Smooth muscle cell (in vitro differentiated cells): ENCODE data around the gene NSRP1. TPM values are rescaled to one million over a fixed set of nuclear protein-coding genes. Genes with fewer than 3 reads are reported as not detected.

Experiments used
- DNase-seq: peaks from one replicate; lab custom pipeline; 2025; ENCODE audit not compliant: unreplicated experiment; lab: John Stamatoyannopoulos, UW
- H2AFZ ChIP-seq: fragments of 200-600 bp; sonication (generic); 2 replicates; pipeline ENCODE4 v1.6.0; 2016; ENCODE audit warnings: antibody characterized with exemption, low read depth, mild to moderate bottlenecking
- H3F3A ChIP-seq: fragments of 200-600 bp; sonication (generic); 2 replicates; pipeline ENCODE4 v1.6.0; 2017; ENCODE audit warnings: antibody characterized with exemption, low read depth
- H3K27ac ChIP-seq: fragments of 200-600 bp; sonication (generic); 2 replicates; pipeline ENCODE4 v1.5.1; 2016; ENCODE audit warnings: low read depth, mild to moderate bottlenecking
- H3K27me3 ChIP-seq: fragments of 200-600 bp; sonication (generic); 2 replicates; pipeline ENCODE4 v1.6.1; 2016; ENCODE audit warnings: low read depth, mild to moderate bottlenecking
- H3K36me3 ChIP-seq: fragments of 200-600 bp; sonication (generic); 2 replicates; pipeline ENCODE4 v1.5.1; 2016; ENCODE audit warnings: low read depth
- H3K4me1 ChIP-seq: fragments of 200-600 bp; sonication (generic); 2 replicates; pipeline ENCODE4 v1.5.1; 2016; ENCODE audit warnings: low read depth
- H3K4me2 ChIP-seq: fragments of 200-600 bp; sonication (generic); 2 replicates; pipeline ENCODE4 v1.6.0; 2016; ENCODE audit warnings: mild to moderate bottlenecking
- H3K4me3 ChIP-seq: fragments of 200-600 bp; sonication (generic); 2 replicates; pipeline ENCODE4 v1.5.1; 2016; ENCODE audit warnings: mild to moderate bottlenecking
- H3K79me2 ChIP-seq: fragments of 200-600 bp; sonication (generic); 2 replicates; pipeline ENCODE4 v1.6.0; 2016; ENCODE audit warnings: low read depth, mild to moderate bottlenecking
- H3K9ac ChIP-seq: fragments of 200-600 bp; sonication (generic); 2 replicates; pipeline ENCODE4 v1.6.0; 2016; ENCODE audit warnings: low read depth
- H3K9me3 ChIP-seq: fragments of 200-600 bp; sonication (generic); replicated peaks from 2 replicates; pipeline ENCODE4 v1.5.1; 2016; ENCODE audit warnings: low read depth
- H4K20me1 ChIP-seq: fragments of 200-600 bp; sonication (generic); 2 replicates; pipeline ENCODE4 v1.6.0; 2016; ENCODE audit warnings: low read depth
- CTCF ChIP-seq: fragments of 200-600 bp; sonication (generic); IDR thresholded peaks from 2 replicates; pipeline ENCODE4 v1.5.1; 2017; ENCODE audit warnings: borderline replicate concordance, mild to moderate bottlenecking, antibody characterized with exemption; ENCODE audit not compliant: insufficient read depth, poor library complexity, severe bottlenecking
- WGBS: methylation state at CpG from one replicate; pipeline ENCODE4 v1.1.7; 2016; ENCODE audit warnings: low lambda C conversion rate; 5-methylcytosine and 5-hydroxymethylcytosine counted together
- polyA plus RNA-seq: library from polyadenylated mRNA; unstranded; fragments of >200 nt; fragmentation: Nextera tagmentation; extraction: Ambion mirVana; gene quantifications from 2 replicates; pipeline ENCODE4 v1.2.1, GENCODE V29; 2016
- total RNA-seq: library from RNA; depleted of rRNA; stranded (reverse); fragments of >200 nt; gene quantifications from 2 replicates; pipeline ENCODE4 v1.2.3, GENCODE V29; 2014

The NSRP1 gene
- total and polyA plus RNA-seq, 2 experiments from 2014 or later: 4.9 to 31.4 TPM

GRCh38 chr17:30165960-30166359, 49.3 kb downstream of the NSRP1 start:
- Histone ChIP-seq H3K27me3 (no peaks in the 10 kb centered on the region), H3K4me2 (no peak overlapping the region), H2AFZ (no peak overlapping the region), H3K4me1 (no peaks in the 10 kb centered on the region), H4K20me1 (peaks cover 91% of the 10 kb centered on the region), H3K9ac (no peak overlapping the region), H3K4me3 (no peak overlapping the region), H3K9me3 (no peaks in the 10 kb centered on the region), H3K79me2 (peaks cover 67% of the 10 kb centered on the region), H3F3A (no peaks in the 10 kb centered on the region), H3K27ac (no peak overlapping the region), H3K36me3 (peaks cover 7% of the 10 kb centered on the region)
- DNase-seq: no peak
- no peak for TF ChIP-seq CTCF
- 95% methylated on average over 1 of the region's 1 CpG for WGBS

GRCh38 chr17:30170415-30170987, 53.9 kb downstream of the NSRP1 start:
- Histone ChIP-seq H3K9ac (no peak overlapping the region), H4K20me1 (peaks cover 77% of the 10 kb centered on the region), H3K27ac (no peak overlapping the region), H3K36me3 (peaks cover 12% of the 10 kb centered on the region), H3K4me1 (no peaks in the 10 kb centered on the region), H3K79me2 (peaks cover 49% of the 10 kb centered on the region), H3K4me3 (no peak overlapping the region), H3K27me3 (no peaks in the 10 kb centered on the region), H3K9me3 (no peaks in the 10 kb centered on the region), H2AFZ (no peak overlapping the region), H3F3A (no peaks in the 10 kb centered on the region), H3K4me2 (no peak overlapping the region)
- no peak for DNase-seq
- TF ChIP-seq CTCF: no peak

- Histone ChIP-seq H3K36me3 (peaks cover 12% of the 10 kb centered on the region), H3K27ac (no peak overlapping the region), H3K9me3 (no peaks in the 10 kb centered on the region), H4K20me1 (peaks cover 64% of the 10 kb centered on the region), H3K4me2 (no peak overlapping the region), H3F3A (no peaks in the 10 kb centered on the region), H3K79me2 (peaks cover 46% of the 10 kb centered on the region), H3K27me3 (no peaks in the 10 kb centered on the region), H2AFZ (no peak overlapping the region), H3K9ac (no peak overlapping the region), H3K4me1 (no peaks in the 10 kb centered on the region), H3K4me3 (no peak overlapping the region)
- no peak for TF ChIP-seq CTCF
- DNase-seq: no peak
- WGBS: 100% methylated on average over 1 of the region's 1 CpG
Measured at GRCh38 chr17:30172560-30172959, 55.9 kb downstream of the NSRP1 start.

GRCh38 chr17:30173649-30174048, 57.0 kb downstream of the NSRP1 start:
- Histone ChIP-seq H3F3A (no peaks in the 10 kb centered on the region), H3K36me3 (peaks cover 12% of the 10 kb centered on the region), H3K4me1 (no peaks in the 10 kb centered on the region), H2AFZ (no peak overlapping the region), H3K79me2 (peaks cover 38% of the 10 kb centered on the region), H3K27me3 (no peaks in the 10 kb centered on the region), H3K27ac (no peak overlapping the region), H3K4me3 (no peak overlapping the region), H3K4me2 (no peak overlapping the region), H3K9ac (no peak overlapping the region), H3K9me3 (no peaks in the 10 kb centered on the region), H4K20me1 (peaks cover 58% of the 10 kb centered on the region)
- DNase-seq: no peak
- TF ChIP-seq CTCF: no peak
- 89% methylated on average over 2 of the region's 2 CpGs for WGBS
